Left forelimb (tissue), 1 donor: Measurements from ENCODE around the gene COX5B.
A peak's percentile ranks its signal among the peaks of the same experiment; 100 is the strongest.
"Not testable (repeated sequence)": the region's sequence is repeated elsewhere in the genome, so short reads cannot be mapped to it uniquely, and the experiment has no call there.

Experiments used
- DNase-seq: peaks from one replicate; pipeline ENCODE4 v3.0.0-alpha.2; 2018; ENCODE audit warnings: low spot score

The COX5B gene

DNA sequence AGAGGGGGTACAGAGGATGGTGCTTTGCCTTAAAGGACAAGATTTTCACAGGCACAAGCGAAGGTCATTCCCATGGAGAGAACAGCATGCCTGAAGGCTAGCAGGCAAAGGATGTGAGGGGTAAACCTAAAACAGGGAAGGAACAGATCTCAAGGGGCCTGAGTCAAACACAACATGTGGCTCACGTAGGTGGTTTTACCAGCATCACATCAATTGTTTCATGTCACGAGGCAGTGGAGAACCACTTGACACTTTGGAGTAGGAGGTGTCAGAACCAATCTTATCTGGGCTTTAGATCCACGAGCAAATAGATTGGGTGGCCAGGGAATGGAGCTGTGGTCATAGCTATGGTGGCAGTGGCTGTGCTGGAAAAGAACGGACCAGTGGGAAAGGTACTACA is 8.4 kb downstream of the COX5B start:
- DNase-seq, result no peak

DNA sequence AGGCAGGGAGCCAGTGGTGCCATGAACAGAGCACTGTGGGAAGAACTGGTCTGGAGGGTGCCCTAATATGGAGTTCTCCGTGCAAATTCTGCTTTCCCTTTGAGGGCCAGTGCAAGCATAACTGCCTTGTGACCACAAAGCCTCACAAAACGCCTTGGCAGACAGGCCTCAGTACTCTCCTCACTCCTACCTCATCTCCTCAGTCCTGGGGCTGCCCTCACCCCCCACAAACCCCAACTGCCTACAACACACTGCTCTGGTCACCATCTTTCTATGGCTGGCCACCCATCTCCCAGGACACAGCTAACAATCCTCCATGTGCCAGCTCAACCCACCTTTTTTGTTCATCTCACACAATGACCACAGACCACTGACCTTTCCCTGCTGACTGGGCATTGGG is 8.9 kb downstream of the COX5B start:
- no peak for DNase-seq

- DNase-seq, result no peak
These were observed 10.4 kb downstream of the COX5B start for GRCh38 chr2:97656129-97656755.

- DNase-seq, result no peak
These were observed 11.2 kb downstream of the COX5B start for GRCh38 chr2:97656905-97657587.

DNA sequence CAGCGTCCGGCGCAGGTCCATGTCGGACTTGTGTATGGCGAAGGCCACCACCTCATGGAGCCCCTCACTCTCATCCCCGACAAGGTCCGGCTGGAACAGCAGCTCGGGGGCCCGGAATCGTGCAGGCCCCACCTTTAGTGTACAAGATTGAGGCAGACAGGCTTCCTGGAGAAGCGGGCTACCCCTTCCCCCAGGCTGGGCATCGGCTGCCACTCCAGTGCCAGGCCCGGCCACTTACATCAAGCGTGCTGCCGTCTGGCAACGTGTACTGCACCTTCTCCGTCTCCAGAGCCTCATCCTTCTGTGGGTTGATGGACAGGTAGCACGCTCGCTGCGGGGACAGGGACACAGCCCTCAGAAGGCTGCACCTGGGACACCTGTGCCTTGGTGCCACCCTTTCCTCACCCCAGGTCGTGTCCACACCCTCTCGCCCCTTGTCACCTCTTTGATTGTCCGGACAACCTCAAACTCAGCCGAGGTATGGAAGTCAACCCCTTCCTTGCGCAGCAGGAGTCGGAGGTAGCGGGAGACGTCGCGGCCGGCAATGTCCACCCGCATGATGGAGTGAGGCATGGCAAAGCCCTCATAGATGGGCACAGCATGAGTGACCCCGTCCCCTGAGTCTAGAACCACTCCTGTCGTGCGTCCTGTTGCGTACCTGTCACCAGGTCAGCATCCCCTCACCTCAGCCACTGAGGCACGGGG is 12.3 kb downstream of the COX5B start:
- DNase-seq, result no peak

- no peak for DNase-seq
These were observed 12.9 kb downstream of the COX5B start for GRCh38 chr2:97658691-97659157.

- DNase-seq, result no peak
These were observed 13.6 kb downstream of the COX5B start for GRCh38 chr2:97659256-97660043.

GRCh38 chr2:97660044-97660774 is 14.3 kb downstream of the COX5B start:
- no peak for DNase-seq

DNA sequence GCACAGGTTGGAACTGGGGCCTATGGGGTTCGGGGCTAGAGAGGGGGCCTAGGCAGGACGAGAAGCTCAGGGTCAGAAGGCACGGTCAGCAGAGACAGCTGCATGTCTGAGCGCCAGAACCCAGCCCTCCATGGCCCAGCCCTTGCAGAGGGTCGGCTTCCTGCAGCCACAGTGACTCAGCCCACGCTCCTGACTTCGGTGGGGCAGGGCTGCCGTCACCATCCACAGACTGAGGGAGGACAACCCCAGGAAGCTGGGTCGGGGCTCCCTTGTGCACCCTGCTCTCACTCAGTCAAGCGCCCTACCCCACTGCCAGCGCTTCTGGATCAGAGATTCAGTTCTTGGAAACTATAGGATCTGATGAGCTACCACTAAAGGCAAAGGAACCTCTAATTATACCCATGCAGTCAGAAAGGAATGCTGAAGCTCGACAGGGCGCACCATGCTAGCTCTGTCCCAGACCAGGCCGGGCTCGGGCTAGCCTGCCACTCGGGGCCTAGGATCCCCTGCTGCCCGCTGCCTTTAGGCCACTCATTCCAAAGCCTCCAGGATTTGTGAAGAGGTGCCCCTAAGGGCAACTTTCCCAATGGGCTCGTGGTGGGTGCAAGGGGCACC is 15.0 kb downstream of the COX5B start:
- DNase-seq, result peak; percentile 59

DNA sequence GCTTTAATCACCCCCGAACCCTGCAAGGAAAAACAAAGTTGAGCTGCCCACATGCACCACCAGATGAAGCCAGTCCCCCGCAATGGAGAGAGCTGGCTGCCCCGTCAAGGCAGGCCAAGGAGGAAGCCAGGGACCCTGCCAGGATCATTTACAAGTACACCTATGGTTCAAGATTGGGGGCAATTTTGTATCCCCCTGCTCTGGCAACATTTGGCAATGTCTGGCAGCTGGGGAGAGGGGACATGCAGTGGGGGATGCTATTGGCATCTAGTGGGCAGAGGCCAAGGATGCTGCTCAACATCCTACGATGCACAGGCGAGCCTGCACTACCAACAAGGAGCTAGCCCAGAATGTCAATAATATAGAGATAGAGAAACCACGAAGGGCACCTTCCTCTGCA is 16.1 kb downstream of the COX5B start:
- DNase-seq, result peak; percentile 52

GRCh38 chr2:97662386-97662894 is 16.6 kb downstream of the COX5B start:
- no peak for DNase-seq

DNA sequence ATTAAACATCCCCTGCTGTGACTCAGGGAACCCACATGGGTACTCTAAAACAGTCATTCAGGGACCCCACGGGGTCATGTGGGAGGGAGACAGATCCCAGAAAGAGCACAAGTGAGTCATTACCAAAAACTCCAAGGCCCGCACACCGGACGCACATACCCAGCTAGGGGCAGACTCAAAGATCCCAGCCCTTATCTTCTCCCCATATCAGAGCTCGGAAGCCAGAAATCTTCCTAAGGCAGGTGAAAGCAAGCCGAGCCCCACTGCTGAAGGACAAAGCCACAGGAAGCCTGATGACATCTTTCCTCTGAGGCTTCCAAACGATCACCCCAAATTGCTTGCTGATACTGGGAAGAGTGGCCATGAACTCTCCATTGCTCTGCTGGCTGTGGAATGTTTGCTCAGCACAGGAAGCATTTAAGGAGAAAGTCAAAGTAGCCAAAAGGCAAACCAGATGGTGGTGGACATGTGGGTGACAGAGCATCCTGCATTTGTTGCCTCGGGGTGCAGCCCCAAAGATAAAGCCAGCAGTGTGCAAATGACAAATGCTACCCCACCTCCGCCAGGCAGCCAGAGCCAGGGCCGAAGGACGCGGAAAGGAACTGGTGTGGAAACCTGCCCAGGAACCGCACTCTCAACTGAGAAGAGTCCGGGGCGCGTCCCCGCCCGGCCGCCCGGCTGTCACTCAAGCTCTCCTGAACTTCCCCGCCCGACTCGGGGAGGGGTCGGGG is 17.2 kb downstream of the COX5B start:
- DNase-seq, result peak; percentile 81

GRCh38 chr2:97663626-97663961 is 17.7 kb downstream of the COX5B start:
- DNase-seq, result no peak

GRCh38 chr2:97663962-97664635 is 18.2 kb downstream of the COX5B start, which contains the start of gene ACTR1B:
Gene ACTR1B (minus strand): TSS chr2:97664044. CDS start chr2:97663890, 154 bp downstream.
- peak; percentile 98 for DNase-seq

DNA sequence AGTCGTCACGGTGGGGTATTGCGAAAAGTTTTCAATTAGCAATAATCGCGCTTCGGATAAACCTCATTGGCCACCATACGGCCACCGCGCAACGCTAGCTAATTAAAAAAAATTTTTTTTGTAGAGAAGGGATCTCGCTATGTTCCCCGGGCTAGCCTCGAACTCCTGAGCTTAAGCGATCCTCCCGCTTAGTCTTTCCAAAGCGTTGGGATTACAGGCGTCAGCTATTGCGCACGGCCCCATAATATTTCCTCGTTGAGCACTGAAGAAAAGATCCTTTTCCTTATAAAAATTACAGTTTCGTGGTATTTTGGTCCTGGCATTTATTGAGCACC is 18.7 kb downstream of the COX5B start:
- DNase-seq, result no peak

GRCh38 chr2:97669448-97669847 is 23.6 kb downstream of the COX5B start, which contains the start of gene C2orf92:
Gene C2orf92 (plus strand): TSS chr2:97669713. CDS start chr2:97669789, 76 bp downstream.
- DNase-seq, result no peak

DNA sequence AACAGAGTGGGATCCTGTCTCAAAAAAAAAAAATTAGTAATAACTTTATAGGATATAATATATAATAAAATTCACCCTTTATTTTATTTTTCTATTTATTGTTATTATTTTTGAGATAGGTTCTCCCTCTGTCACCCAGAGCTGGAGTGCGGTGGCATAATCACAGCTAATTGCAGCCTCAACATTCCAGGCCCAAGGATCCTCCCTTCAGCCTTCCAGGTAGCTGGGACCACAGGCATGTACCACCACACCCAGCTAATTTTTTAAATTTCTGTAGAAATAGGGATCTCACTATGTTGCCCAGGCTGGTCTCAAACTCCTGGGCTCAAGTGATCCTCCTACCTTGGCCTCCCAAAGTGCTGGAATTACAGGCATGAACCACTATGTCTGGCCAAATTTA is 24.6 kb downstream of the COX5B start:
- no peak for DNase-seq

DNA sequence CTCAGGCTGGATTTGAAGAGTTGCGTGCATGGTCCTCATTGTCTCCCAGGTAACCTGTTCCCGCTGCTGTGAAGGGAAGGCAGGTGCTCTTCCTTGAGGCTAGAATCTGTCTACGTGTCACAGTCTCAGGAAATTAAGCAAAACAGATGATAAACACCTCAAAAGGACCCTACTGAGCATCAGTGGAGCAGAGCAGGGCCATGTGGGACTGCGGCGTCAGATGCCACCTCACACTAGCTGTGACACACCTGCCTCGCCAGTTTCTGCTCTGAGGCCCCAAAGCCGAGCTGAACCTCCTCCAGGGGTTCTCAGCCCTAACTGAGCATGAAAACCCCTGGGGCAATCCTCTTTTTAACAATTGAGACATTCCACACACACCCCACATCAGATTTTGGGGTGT is 25.7 kb downstream of the COX5B start:
- no peak for DNase-seq

DNA sequence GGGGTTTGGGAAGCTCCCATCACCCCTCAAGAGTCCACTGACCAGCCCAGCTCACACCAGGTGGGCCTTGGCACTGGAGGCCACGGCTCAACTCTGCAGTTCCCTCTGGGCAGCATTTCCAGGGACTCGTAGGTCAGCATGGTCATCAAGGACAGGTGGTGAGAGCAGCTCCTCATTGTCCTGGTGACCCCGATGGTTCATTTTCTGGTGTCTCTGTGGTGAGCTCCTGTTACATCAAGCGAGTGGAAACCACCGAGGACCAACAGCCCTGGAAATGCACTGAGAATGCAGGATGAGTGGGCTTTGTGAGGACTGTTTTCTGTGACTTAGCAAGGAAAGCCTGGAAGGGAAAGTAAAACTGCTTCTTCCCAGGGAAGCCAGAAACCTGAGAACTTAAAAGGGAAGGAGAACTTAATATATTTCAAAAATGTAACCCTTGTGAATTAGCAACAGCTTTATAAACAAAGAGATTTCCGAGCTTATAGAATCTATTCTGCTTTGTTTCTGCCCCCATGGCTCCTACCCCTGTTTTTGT is 26.8 kb downstream of the COX5B start:
- not testable (repeated sequence) for DNase-seq
